Stimulated activated CD4-positive, alpha-beta T cell treated with anti-CD3 and anti-CD28 coated beads, TNF-alpha, amount 100 ng/mL, for 24 hours (primary cell): ENCODE data around the gene C17orf75.

Experiments used
- DNase-seq, 3 experiments: peaks; one replicate each; pipeline ENCODE4 v3.0.0-alpha.2; 2020; ENCODE audit warnings: low read depth in 3 of 3

C17orf75 gene

GRCh38 chr17:32278815-32279214, 63.2 kb downstream of the C17orf75 start:
- DNase-seq, result no peak
